GM19238 (cell line): Measurements from ENCODE around the gene UBE2D3.
A peak's percentile ranks its signal among the peaks of the same experiment; 100 is the strongest.
"Not testable (repeated sequence)": the region's sequence is repeated elsewhere in the genome, so short reads cannot be mapped to it uniquely, and the experiment has no call there.

Experiments used
- DNase-seq: peaks from one replicate; pipeline ENCODE4 v3.0.0; 2011; ENCODE audit warnings: low spot score; ENCODE audit not compliant: insufficient read length

Gene UBE2D3

GRCh38 chr4:102832105-102832504 is 4.8 kb upstream of the UBE2D3 start:
- no peak for DNase-seq

DNA sequence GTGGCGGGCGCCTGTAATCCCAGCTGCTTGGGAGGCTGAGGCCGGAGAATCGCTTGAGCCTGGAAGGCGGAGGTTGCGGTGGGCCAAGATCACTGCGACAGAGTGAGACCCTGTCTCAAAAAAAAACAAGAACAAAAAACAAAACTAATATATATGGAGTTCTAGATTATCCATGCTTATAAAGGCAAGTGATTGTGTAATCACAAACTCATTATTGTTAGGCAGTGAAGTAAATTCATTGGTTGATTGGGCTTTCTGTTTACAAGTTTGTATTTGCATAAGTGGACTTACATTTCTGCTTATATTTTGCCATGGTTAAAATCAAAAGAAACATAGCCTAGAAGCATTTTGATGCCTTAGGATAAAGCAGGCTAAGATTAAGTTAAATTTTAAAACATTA is 2.5 kb upstream of the UBE2D3 start:
- DNase-seq, result no peak

DNA sequence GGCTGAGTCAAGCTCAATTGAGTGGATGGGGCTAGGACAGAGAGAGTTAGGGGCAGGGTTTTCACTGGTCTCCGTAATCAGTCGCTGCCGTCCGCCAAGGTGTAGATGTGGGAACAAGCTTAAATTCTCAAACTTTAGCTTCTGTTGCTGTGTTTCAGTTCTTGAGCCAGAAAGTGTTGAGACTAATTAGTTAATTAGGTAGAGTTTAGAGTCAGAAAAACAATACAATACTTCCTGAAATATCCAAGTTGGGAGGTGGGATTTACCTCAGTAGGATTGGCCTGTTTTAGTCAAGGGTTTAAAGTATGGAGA is 1.1 kb upstream of the UBE2D3 start:
- DNase-seq, result no peak

GRCh38 chr4:102827674-102828496 is 534 bp upstream of the UBE2D3 start:
- peak; percentile 52 for DNase-seq

GRCh38 chr4:102826105-102826889 is 1.1 kb downstream of the UBE2D3 start:
- no peak for DNase-seq

DNA sequence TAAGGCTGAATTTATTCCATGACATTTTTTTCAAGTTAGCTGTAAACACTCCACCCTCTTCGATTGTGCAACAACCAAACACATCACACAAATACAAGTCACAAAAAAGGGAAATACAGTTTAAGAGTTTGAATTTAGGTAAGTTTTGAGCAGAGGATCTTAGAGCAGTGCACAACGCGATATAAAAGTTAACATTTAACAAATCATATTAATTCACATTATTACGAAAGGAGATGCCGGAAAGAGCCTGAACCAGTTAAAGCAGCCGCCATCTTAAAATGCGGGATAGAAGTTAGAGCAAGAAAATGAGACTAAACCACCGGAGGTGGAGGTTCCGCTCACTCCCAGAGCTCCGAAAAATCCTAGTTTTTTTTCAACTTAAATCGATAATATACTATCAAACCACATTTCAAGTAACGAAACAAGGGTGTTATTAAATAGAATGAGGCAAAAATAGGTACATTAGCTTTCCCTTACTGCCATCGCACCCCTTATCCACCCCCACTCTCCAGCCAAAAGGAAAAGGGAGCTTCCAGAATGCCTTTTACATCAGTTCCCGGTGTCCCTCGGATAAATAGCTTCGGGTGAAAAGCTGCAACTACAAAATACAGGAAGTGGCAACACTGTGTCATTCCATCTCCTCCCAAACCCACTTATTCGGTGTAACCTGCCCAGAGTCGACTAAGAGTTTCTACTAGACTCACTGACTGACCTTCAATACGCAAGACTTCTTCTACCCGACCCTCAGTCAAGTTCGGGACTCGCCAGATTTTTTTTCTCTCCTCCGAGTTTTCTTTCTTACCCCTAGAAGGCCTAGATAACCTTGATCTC is 1.9 kb downstream of the UBE2D3 start:
- DNase-seq, result no peak

DNA sequence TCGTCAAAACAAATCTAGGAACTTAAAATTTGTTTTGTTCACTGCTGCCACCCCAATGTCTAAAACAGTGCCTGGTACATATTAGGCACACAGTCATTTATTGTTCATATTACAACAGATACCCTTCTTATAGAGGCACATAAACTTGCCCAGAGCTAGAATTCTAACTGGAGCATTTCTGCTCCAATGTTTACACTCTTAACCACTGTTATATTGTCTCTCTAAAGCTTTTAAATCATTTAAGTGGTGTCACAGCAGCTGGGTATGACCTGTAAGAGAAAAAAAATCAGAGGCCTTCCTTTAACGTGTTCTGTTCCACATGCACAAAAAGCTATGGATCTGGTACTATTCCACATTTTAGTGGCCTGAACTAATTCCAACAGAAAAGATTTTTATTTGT is 3.0 kb downstream of the UBE2D3 start:
- no peak for DNase-seq

- no peak for DNase-seq
These were observed 3.5 kb downstream of the UBE2D3 start for GRCh38 chr4:102823897-102824296.

- DNase-seq, result no peak
These were observed 3.9 kb downstream of the UBE2D3 start for GRCh38 chr4:102823464-102823863.

DNA sequence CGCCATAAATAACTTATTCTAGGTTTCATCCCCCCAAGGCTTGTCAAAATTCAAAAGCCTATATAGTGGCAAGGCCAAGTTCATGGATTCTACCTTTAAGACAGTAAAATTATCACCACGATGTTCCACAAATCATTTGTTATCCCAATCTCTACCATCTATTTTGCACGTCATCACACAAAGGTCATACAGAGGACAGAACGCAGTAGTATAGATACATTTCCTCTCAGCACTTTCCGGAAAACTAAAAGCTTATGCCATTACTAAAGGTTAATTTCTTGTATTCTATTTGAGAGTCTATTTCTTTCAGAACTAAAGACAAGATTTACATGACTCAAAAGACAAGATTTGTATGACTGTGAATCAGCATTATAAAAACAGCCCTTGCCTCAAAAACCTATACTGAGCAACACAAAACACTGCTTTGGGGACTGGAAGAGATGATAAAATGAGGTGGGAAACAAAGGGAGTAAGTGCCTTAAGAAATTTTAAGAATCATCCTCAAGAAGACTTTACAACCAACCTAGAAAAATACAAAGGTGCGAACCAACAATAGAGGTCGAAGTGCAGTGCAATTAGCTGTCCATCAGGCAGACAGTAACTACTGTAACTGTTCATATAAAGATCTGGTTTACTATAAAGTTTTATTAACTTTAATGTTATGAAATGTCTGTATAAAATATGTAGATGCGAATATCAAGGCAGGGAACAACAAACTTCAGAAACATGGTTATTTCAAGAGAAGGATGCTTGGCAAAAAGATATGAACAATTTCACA is 7.6 kb downstream of the UBE2D3 start:
- DNase-seq, result no peak

DNA sequence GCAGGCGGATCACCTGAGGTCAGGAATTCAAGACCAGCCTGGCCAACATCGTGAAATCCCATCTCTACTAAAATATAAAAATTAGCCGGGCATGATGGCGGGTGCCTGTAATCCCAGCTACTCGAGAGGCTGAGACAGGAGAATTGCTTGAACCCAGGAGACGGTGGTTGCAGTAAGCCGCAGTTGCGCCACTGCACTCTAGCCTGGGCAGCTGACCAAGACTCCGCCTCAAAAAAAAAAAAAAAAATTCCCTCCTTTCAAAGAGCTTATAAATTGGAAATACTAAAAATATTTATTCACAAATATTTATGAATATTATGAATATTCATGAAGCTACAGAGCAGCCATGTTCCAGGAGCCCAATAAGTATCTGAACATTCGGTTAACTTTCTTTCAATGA is 8.3 kb downstream of the UBE2D3 start:
- DNase-seq, result not testable (repeated sequence)

DNA sequence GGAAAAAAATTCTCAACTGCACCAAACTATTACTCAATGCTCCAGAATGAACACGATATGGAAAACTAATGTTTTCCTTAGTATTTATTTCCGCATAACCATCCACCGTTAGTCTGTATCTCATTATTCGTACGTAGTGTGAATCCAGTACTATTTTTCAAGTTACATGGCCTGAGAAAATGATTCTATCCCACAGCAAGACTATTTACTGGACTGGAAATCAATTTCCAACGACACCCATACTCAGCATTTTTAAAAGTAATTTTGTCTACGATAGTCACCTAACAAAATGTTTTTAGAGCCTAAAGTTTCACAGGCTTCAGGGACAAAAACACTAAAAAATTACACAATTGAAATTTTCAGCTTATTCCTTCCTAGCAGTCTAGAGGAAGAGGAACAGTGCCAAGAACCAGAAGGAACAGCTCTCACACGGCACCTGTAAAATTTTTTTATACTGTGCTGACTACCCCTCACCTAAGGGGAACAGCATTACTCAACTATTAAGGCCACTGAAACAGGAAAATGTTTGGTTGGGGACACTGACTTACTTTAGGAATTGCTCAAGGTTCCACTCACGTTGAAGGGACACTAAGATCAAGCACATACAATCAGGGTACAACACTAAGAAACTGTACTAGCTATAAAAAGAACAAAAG is 9.6 kb downstream of the UBE2D3 start:
- DNase-seq, result no peak

DNA sequence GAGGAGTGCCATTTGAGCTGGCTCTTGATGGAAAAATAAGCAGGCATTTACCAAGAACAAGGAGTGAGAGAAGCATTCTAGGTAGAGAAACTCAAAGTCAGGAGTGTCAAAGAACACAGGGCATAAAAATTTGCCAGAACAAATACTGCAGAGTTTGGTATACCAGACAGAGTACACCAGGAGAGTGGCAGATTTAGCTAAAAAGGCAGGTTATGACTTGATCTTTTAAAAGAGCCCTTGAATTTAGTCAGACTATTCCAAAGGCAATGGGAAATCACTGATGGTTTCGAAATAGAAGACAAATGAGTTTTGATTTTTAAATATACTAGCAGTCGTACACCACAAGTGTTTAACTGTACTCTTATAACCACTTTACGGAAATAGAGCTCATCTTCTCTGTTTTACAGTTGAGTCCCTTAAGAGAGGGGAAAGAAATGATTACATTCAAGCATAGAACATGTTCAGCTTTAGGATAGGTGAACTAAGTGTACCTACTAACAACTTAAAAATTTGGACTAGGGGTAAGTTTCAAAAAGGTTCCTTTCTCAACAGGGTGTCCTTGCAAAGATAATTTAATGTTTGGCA is 10.2 kb downstream of the UBE2D3 start:
- DNase-seq, result no peak

DNA sequence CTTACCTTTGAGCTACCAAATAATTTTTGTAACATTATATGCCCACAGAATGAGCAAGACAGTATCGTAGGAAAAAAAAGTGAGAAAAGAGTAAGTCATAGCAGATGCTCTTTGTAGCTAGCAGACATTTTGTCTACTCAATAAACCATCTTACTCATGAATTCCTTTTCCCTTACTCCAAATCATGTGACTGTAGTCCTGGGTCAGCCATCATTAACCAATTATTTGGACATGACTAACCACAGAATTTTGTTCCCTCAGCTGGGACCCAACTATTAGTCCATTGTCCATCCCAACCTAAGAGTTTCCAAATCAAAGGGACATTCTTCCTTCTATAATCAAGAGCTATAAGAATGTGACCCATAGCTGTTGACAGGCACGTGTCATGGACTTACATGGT is 11.4 kb downstream of the UBE2D3 start:
- DNase-seq, result no peak

- DNase-seq, result no peak
These were observed 17.7 kb downstream of the UBE2D3 start for GRCh38 chr4:102809691-102810090.

DNA sequence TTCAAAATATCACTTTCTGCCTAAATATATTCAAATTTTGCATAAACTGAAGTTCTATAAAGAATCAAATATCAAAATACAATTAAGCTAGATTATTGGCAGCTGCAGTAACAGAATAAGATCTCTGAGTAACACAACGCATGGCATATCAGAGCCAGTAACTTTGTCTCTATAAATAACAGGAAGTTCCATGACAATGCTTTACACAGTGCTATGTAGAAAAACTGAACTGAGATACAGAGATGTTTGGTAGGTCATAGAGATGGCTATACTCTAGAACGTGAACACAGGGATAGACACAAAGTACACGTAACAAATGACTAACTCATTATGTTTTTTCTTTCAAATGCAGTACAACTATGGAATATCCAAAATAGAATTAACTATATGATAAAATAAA is 18.2 kb downstream of the UBE2D3 start:
- DNase-seq, result no peak

DNA sequence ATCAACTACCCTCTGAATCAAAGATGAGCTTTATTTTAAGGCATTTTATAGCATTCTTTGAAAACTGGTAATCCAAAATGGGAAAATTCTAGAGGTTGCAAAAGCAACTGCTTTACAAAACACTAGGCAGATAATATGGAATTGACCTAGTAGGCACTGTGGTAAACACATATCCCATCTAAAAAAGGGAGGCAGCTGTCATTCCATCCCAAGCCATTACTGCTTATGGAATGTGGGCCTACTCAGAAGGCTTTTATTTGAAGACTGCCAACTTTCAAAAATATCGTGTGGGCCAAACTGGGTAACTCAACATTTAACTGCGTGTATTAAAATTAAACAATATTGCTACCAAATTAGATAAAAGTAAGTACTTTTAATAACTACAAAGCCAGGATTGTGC is 19.3 kb downstream of the UBE2D3 start:
- DNase-seq, result no peak

- no peak for DNase-seq
These were observed 20.0 kb downstream of the UBE2D3 start for GRCh38 chr4:102807345-102807744.

DNA sequence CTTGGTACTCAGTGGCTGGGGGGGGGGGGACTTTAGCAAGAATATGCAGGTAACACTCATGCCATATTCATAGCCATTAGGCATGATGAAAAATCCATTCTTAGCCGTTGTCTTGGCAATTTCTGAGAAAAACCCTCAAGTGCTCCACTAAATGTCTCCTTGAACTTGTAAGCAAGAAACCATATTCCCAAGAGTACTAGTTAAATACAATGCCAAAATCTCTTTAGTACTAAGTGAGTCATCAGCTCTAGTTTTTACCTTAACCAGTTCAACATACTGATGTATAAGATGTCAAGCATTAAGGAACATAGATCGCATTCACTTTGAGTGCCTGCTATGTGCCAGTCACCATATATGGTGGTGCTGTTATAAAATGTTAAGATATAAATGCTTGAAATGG is 27.5 kb downstream of the UBE2D3 start:
- DNase-seq, result no peak

GRCh38 chr4:102794999-102795398 is 32.4 kb downstream of the UBE2D3 start:
- DNase-seq, result no peak
